ENCODE measurements around the gene UTP4.

The UTP4 gene

GRCh38 chr16:69132424-69133252 lies at the start of gene UTP4, which contains the start of gene CHTF8:
UTP4 (plus strand) TSS chr16:69132649; CDS start chr16:69133460, 811 bp downstream.
CHTF8 (minus strand) TSS chr16:69132588; CDS start chr16:69121458, 11,130 bp downstream.
- Mint-ChIP-seq H3K9me3 (no peaks in the 10 kb centered on the region), H3K4me1 (peaks cover 58% of the 10 kb centered on the region), H3K4me3 (peak within 1 kb of the TSS; percentile 95), H3K27ac (peak within 1 kb of the TSS; percentile 91), H3K27me3 (no peaks in the 10 kb centered on the region), H3K36me3 (peaks cover 25% of the 10 kb centered on the region)
- DNase-seq, result peak; percentile 92
- CTCF ChIA-PET, result interaction anchor here (0.8 to 1.6 kb wide), 3 partner anchors 9 to 285 kb away, joined by 4 to 5 read pairs (median 4); no protein-coding TSS in a partner anchor

DNA sequence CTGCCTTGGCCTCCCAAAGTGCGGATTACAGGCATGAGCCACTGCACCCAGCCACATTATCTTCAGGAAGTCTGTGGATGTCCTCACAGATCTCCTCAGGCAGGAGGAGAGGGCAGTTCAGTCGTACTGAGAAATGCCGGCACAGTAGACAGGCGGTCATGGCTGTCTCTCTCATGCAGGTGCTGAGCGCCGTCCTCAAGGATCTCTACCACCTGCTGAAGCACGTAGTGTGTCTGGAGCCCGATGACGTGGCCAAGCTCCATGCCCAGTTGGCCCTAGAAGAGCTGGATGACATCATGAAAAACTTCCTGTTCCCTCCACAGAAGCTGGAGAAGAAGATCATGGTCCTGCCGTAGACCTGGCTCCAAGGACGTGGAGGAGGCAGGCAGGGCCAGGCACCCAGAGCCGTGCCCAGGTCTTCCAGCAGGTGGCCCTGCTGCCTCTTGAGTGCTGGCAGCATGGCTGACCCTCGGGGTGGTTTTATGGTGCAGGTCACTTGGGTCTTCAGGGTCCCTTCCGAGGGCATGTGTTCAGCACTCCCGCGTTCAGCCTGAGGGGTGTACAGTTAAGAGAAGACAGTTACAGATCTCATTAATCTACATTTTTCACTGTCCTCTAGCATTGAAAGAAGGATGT lies 49.0 kb upstream of the UTP4 start:
- Mint-ChIP-seq H3K4me1 (no peaks in the 10 kb centered on the region), H3K36me3 (peaks cover 7% of the 10 kb centered on the region), H3K27ac (no peak overlapping the region), H3K27me3 (no peaks in the 10 kb centered on the region), H3K9me3 (no peaks in the 10 kb centered on the region), H3K4me3 (no peak overlapping the region)
- no peak for DNase-seq
- CTCF ChIA-PET, result interaction anchor here (1.7 kb wide), 1 partner anchor 10 kb away, joined by 5 read pairs; no protein-coding TSS in a partner anchor

GRCh38 chr16:69084289-69084688 lies 48.2 kb upstream of the UTP4 start:
- no peak overlapping the region for H3K4me3 Mint-ChIP-seq
- DNase-seq, result no peak
- H3K27ac Mint-ChIP-seq, result no peak overlapping the region
- no peaks in the 10 kb centered on the region for H3K9me3 Mint-ChIP-seq
- H3K36me3 Mint-ChIP-seq, result peaks cover 7% of the 10 kb centered on the region
- CTCF ChIA-PET, result interaction anchor here (1.7 kb wide), 1 partner anchor 9 kb away, joined by 5 read pairs; no protein-coding TSS in a partner anchor
- H3K4me1 Mint-ChIP-seq, result no peaks in the 10 kb centered on the region
- no peaks in the 10 kb centered on the region for H3K27me3 Mint-ChIP-seq

GRCh38 chr16:69085032-69085695 lies 47.3 kb upstream of the UTP4 start:
- no peak for DNase-seq
- Mint-ChIP-seq H3K36me3 (peaks cover 7% of the 10 kb centered on the region), H3K27ac (no peak overlapping the region), H3K9me3 (no peaks in the 10 kb centered on the region), H3K27me3 (no peaks in the 10 kb centered on the region), H3K4me3 (no peak overlapping the region), H3K4me1 (no peaks in the 10 kb centered on the region)
- CTCF ChIA-PET, result interaction anchor here (0.6 to 1.7 kb wide), 3 partner anchors 8 to 28 kb away, joined by 3 to 5 read pairs (median 3); no protein-coding TSS in a partner anchor

DNA sequence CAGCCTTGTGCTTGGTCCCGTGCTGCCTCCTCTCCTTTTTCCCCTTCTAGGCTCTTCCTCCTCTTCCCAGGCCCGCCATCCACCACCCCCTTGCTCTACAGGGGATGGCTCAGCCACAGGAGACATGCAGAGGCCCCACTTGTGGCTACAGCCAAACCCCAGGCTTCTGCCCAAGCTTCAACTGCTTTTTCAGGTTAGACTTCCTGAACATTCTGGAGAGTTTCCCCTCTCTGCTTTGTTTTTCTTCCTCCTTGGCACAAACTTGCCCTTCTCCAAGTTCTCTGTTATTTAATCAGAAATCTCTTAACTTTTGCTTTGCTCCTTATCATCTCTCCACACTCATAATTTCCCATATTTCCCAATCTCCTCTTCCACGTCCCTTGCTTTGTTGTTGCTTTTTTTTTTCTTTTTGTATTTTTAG lies 45.3 kb upstream of the UTP4 start:
- Mint-ChIP-seq H3K4me3 (no peak overlapping the region), H3K36me3 (peaks cover 7% of the 10 kb centered on the region), H3K9me3 (no peaks in the 10 kb centered on the region), H3K4me1 (no peaks in the 10 kb centered on the region), H3K27ac (peak overlapping the region; percentile 51), H3K27me3 (no peaks in the 10 kb centered on the region)
- DNase-seq, result no peak
- CTCF ChIA-PET, result no interaction called here

DNA sequence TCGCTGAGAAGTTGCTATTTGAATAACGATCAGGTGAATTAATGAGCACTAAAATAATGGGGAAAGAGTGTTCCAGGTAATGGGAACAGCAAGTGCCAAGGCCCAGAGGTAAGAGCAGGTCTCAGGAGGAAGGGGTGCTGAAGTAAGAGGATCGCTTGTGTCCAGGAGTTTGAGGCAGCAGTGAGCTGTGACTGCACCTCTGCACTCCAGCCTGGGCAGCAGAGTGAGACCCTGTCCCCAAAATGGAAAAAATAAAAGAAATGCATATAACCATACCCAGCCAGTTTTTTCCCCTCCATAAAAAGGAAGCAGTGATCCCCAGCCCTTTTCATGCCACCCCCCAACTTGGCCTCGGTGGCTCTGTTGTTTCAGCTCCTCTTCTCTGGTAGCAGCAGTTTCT lies 43.8 kb upstream of the UTP4 start:
- no peaks in the 10 kb centered on the region for H3K27me3 Mint-ChIP-seq
- DNase-seq, result no peak
- H3K9me3 Mint-ChIP-seq, result no peaks in the 10 kb centered on the region
- CTCF ChIA-PET, result interaction anchor here (0.6 to 1.6 kb wide), 2 partner anchors 35 to 1502 kb away, joined by 3 to 8 read pairs; no protein-coding TSS in a partner anchor
- no peak overlapping the region for H3K4me3 Mint-ChIP-seq
- H3K27ac Mint-ChIP-seq, result no peak overlapping the region
- H3K36me3 Mint-ChIP-seq, result peaks cover 6% of the 10 kb centered on the region
- H3K4me1 Mint-ChIP-seq, result no peaks in the 10 kb centered on the region

- Mint-ChIP-seq H3K36me3 (peaks cover 4% of the 10 kb centered on the region), H3K27ac (no peak overlapping the region), H3K4me3 (no peak overlapping the region), H3K4me1 (no peaks in the 10 kb centered on the region), H3K27me3 (no peaks in the 10 kb centered on the region), H3K9me3 (no peaks in the 10 kb centered on the region)
- CTCF ChIA-PET, result interaction anchor here (0.6 to 1.6 kb wide), 2 partner anchors 35 to 1503 kb away, joined by 3 to 8 read pairs; no protein-coding TSS in a partner anchor
- DNase-seq, result peak; percentile 23
Observed at GRCh38 chr16:69089091-69089910, 43.1 kb upstream of the UTP4 start.

DNA sequence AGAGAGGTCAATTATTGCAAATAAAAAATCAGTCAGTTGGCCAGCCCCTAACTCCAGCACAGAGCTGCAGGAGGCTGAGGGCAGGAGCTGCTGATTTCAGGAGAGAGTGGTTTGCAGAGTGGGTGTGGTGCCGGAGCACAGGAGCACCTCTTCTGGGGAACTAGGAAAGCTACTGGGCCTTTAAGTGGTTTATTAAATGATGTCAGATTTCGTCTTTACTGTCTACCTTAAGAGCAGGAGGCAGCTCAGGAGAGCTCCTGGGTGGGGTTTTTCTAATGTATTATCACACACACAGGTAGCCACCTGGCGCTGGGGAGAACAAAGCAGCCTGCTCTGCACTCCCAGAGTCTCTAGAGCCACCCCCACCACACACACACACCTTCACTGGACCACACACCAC lies 38.5 kb upstream of the UTP4 start:
- CTCF ChIA-PET, result interaction anchor here (0.9 to 1.9 kb wide), 2 partner anchors 10 to 20 kb away, joined by 3 to 5 read pairs; no protein-coding TSS in a partner anchor
- DNase-seq, result no peak
- Mint-ChIP-seq H3K36me3 (no peaks in the 10 kb centered on the region), H3K9me3 (no peaks in the 10 kb centered on the region), H3K4me1 (no peaks in the 10 kb centered on the region), H3K27me3 (no peaks in the 10 kb centered on the region), H3K27ac (no peak overlapping the region), H3K4me3 (no peak overlapping the region)

DNA sequence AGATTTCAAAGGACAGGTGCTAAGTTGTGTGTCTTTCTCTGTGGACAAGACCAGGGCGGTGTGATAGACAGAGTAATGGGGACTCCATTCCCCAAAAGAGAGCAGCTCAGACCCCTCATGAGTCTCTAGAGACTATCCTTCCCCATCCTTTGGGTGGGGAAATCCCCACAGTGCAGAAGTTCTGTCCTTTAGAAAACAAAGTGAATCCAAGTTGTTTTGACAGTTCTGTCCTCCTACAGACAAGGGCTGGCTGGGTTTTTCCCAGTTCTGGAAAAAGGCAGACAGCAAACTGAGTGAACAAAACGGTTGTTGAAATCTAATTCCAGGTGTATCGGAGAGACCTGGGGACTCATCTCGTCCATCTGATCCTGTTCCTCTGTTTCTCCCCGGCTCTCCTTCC lies 37.9 kb upstream of the UTP4 start:
- Mint-ChIP-seq H3K4me3 (no peak overlapping the region), H3K9me3 (no peaks in the 10 kb centered on the region), H3K4me1 (no peaks in the 10 kb centered on the region), H3K27me3 (no peaks in the 10 kb centered on the region), H3K36me3 (no peaks in the 10 kb centered on the region), H3K27ac (no peak overlapping the region)
- CTCF ChIA-PET, result interaction anchor here (0.9 kb wide), 1 partner anchor 20 kb away, joined by 3 read pairs; no protein-coding TSS in a partner anchor
- no peak for DNase-seq

DNA sequence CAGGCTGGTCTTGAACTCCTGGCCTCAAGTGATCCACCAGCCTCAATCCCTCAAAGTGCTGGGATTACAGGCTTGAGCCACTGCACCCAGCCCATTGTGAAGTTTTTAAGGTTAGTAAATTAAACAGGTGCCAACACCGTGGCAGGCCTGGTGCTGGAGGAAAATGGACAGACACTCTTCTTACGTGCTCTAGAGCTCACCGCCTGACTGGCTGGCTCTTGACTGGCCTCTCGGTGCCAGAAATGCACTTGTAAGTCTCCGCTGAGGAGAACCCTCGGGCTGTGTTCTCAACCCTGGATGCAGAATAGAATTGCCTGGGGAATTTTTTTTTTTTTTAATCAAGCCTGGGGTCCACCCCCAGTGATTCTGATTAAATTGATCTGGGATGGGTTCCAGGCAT lies 37.3 kb upstream of the UTP4 start:
- Mint-ChIP-seq H3K27me3 (peaks cover 2% of the 10 kb centered on the region), H3K4me1 (no peaks in the 10 kb centered on the region), H3K4me3 (no peak overlapping the region), H3K27ac (no peak overlapping the region), H3K9me3 (no peaks in the 10 kb centered on the region), H3K36me3 (no peaks in the 10 kb centered on the region)
- CTCF ChIA-PET, result no interaction called here
- DNase-seq, result no peak

- Mint-ChIP-seq H3K4me1 (peaks cover 1% of the 10 kb centered on the region), H3K9me3 (no peaks in the 10 kb centered on the region), H3K27me3 (peaks cover 45% of the 10 kb centered on the region), H3K4me3 (no peak overlapping the region), H3K36me3 (no peaks in the 10 kb centered on the region), H3K27ac (no peak overlapping the region)
- CTCF ChIA-PET, result interaction anchor here (1.1 to 1.2 kb wide), 2 partner anchors 11 to 14 kb away, joined by 3 read pairs; no protein-coding TSS in a partner anchor
- DNase-seq, result no peak
Observed at GRCh38 chr16:69100071-69100691, 32.3 kb upstream of the UTP4 start.

DNA sequence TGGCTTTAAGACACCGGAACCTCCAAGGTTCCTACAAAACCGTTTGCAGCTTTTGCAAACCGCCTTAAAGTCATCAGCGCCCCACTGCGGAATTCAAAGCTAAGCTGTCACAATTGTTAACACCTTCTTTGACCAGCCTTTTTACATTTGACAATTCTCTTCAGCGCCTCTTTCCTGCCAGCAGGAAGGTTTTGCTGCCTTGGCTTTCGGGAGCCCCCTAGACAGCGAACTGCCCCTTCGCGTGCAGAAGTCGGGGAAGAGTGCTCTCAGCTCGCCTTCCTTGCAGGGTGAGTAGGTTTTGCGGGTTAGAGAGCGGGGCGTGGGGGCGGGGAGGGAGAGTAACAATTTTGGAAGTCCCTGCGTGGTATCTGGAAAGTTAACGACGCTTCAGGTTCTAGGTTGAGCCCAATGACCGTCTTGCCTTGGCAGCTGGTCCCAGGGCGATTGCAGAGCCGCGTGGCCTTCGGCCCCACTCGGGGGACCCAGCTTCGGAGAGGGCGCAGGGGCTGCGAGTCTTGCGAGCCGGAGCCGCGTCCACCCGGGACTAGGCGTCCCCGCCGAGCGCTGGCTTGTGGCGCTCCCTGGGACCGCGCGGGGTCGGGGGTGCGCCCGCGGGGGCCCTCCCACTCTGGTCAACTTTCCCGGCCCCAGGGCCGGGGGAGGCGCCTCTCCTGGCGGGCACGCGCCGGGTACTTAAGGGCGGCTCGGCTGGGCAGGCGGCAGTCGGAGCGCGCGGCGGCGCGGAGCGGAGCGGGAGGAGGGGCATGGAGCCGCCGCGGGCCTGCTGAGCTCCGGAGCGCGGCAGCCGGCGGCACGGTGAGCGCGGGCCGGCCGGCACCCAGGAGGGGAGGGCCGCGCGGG lies 26.7 kb upstream of the UTP4 start, which contains the start of gene HAS3:
Gene HAS3, plus strand, starts transcription at position 153 of the 861 bp plus-strand sequence. CDS start 3,743 bp downstream, outside the sequence.
- H3K36me3 Mint-ChIP-seq, result peaks cover 3% of the 10 kb centered on the region
- peaks cover 79% of the 10 kb centered on the region for H3K27me3 Mint-ChIP-seq
- no peak within 1 kb of the TSS for H3K27ac Mint-ChIP-seq
- H3K4me3 Mint-ChIP-seq, result peak within 1 kb of the TSS; percentile 81
- peak; percentile 57 for DNase-seq
- peaks cover 20% of the 10 kb centered on the region for H3K4me1 Mint-ChIP-seq
- CTCF ChIA-PET, result interaction anchor here (1.0 to 1.7 kb wide), 9 partner anchors 8 to 578 kb away, joined by 3 to 12 read pairs (median 3); no protein-coding TSS in a partner anchor
- no peaks in the 10 kb centered on the region for H3K9me3 Mint-ChIP-seq

Measured in activated naive CD4-positive, alpha-beta T cell treated with anti-CD3 and anti-CD28 coated beads, Interleukin-2, amount 10 ng/mL, durations not matched to agents 7 days and 5 days (primary cell).